HUDEP-2 (cell line): ENCODE results near the gene PBX2.
"Not testable (repeated sequence)": the region's sequence is repeated elsewhere in the genome, so short reads cannot be mapped to it uniquely, and the experiment has no call there.

Experiments
- DNase-seq, 76 experiments: peaks; one replicate each; lab custom pipeline; 2025; ENCODE audit not compliant: unreplicated experiment in 76 of 76; lab: John Stamatoyannopoulos, UW

PBX2 gene

GRCh38 chr6:32190054-32190851, at the start of gene PBX2:
TSS of gene PBX2 (minus strand) at chr6:32190202. CDS start at chr6:32189915, 287 bp downstream.
- DNase-seq: peak in 72 of 76 experiments; percentile 50 to 97 (median 88)

- DNase-seq: no peak
Observed at GRCh38 chr6:32239462-32239861, 49.5 kb upstream of the PBX2 start.

DNA sequence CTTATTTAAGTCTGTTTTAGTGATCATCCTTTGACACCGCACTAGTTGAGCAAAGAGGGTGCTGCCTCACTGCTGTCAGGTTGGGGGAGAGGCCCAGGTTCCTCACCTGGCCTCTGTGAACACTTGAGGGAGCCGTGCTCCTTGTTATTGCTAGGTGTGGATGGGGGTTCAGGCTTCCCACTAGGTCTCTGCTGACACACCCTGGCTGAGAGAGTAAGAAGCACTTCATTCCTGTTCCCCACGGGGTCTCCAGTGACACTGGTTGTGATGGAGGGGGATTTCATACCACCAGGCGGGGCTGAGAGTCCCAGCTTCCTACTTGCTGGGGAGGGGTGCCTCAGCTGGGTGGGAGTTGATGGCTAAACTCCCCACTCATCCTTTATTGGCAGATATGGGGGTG, 44.9 kb upstream of the PBX2 start:
- DNase-seq: peak in 3 of 76 experiments; percentile 9 to 12 (median 11)

DNA sequence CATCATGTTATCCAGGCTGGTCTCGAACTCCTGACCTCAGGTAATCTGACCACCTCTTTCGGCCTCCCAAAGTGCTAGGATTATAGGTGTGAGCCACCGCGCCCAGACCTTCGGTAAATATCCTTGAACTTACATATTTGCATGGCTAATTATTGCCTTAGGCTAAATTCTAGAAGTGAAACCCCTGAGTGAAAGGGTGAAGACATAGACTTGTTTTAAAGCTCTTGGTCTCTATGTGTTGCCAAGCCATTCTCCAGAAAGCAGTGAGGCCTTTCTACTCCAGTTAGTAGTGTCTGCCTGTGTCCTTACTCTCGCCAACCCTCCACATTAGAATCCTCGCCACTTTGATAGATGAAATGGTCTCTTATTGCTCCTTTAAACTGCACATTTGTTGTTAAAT, 36.4 kb upstream of the PBX2 start:
- no peak for DNase-seq

DNA sequence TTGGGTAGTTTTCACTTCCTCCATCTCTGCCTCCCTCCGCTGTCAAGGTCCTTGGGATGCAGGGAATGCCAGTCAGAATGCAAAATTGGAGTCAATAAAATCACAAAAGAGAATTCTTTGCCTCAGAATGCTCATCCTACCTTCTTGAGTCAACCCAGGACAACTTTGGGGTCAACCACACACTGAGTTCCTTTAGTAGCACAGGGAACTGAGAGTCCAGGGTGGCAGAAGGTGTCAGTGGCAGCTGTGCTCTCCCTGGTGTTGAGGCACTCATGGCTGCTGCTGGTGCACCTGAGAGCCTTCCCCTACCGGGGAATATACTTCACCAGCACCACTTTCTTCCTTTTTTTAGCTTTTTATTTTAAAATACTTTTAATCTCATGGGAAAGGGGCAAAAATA, 34.7 kb upstream of the PBX2 start:
- no peak for DNase-seq

- DNase-seq: no peak
Observed at GRCh38 chr6:32223258-32224235, 33.5 kb upstream of the PBX2 start, which contains the start of gene NOTCH4. TSS of gene NOTCH4 (minus strand) at chr6:32224067. CDS start at chr6:32223928, 139 bp downstream.

DNA sequence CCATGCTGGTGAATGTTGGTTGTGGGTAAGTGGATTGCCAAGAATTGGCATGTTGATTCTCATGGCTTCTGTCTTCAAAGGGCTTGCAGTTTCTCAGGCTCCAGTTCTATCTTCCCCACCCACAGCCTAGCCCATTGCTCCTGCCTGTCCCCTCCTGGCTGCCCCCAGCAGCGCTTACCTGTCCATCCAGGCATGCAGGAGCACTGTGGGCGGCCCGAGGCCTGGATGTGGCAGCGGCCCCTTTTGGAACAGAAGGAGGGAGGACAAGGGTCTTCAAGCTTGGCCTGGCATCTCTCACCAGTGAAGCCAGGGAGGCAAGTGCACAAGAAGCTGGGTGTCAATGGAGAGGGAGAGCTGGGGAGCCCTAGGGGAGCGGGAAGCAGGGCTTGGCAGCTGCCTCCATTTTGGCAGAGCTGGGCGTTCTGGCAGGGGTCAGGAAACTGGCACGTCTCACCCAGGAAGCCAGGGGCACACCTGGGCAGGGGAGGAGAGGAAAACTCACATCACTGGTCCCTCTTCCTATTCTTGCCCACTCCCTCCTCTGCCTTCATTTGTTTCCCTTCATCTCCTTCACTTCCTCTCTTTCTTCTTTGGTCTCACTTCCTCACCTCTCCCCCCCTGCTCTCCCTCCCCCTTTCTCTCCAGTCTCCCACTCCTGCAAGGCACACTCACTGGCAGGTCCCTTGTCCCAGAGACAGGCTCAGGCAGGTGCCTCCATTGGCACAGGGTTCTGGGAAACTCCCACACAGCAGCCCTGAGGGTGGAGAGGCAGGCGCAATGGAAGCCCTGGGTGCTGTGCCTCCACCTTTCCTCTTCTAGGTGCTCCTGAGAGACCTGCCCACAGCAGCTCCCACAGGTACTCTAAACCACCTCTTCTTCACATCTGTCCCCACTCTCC, 32.6 kb upstream of the PBX2 start:
- DNase-seq: no peak

DNA sequence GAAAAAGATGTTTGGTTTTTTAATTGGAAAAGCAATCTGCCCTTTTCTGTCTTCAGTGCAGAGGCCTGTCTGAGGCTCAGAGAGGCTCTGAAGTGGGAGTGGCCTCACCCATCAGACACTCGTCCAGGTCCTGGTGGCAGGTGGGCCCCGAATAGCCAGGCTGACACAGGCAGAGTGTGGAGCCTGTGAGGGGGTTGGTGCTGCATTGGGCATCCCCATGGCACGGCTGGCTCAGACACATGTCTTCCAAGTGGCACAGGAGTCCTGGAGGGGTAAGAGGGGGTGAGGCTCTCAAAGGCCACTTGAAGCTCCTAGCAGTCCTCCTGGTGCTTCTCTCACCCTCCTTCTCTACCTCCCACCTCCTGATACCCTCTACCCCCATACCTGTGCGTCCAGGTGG, 30.0 kb upstream of the PBX2 start:
- no peak for DNase-seq

DNA sequence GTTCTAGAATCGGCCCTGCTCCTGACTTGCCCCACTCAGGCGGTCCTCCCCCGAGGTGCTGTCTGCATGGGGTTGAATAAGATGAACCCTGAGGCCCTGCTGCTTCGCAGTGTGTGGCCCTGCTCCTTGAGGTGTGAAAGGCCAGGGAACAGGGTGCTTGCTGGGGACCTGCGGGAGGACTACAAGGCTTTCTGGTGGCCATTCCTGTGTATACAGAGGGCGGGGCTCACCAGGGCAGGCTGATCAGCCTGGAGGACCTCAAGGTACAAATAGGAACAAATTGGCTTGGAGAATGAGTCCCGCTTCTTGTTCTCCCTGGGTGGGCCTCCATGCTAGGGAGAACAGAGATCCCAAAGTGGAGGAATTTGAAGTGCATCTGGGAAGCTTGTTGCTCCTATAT, 28.2 kb upstream of the PBX2 start:
- peak in 1 of 76 experiments; percentile 5 for DNase-seq

- DNase-seq: no peak
Observed at GRCh38 chr6:32216998-32217397, 27.0 kb upstream of the PBX2 start.

DNA sequence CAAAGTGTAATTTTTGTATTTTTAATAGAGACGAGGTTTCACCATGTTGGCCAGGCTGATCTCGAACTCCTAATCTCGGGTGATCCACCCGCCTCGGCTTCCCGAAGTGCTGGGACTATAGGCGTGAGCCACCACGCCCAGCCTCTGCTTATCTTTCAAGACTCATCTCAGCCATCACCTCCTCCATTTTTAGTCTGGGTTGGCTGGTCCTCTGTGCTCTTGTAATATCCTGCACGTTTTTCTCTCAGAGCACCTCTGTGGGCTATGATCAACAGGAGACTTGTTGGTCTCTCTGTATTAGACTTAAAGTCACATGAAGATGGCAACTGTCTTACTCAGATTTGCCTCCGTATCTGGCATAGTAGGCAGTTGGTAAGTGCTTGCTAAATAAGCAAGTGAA, 26.3 kb upstream of the PBX2 start:
- DNase-seq: peak in 33 of 76 experiments; percentile 8 to 66 (median 25)

DNA sequence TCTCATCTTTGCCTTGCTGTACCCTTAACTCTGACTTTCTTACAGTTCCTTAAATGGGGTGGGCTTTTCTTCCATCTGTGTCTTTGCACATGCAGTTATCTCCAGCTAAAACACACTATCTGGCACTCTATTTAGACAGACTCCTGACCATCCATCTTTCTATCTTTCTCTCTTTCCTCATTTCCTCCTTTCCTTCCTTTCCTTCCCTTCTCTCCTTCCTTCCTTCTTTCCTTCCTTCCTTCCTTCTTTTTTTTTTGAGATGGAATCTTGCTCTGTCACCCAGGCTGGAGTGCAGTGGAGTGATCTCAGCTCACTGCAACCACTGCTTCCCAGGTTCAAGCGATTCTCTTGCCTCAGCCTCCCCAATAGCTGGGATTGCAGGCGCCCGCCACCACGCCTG, 25.6 kb upstream of the PBX2 start:
- no peak for DNase-seq

- DNase-seq: no peak
Observed at GRCh38 chr6:32214126-32214525, 24.1 kb upstream of the PBX2 start.

DNA sequence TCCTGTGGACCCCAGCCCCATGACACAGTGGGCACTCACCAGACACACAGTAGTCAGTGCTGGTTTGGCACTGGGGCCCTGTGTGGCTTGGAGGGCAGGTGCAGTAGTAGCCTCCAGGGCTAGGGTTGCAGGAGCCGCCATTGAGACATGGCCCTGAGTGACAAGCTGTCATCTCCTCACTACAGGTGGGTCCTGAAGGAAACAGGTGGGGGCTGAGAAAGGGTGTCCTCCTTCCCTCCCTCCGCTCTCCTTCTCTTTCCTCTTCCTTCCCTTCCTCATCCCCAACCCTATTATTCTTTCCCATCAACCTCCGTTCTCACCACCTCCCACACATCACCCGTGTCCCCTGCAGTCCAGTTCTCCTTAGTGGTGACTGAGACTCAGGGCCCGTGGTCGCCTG, 23.6 kb upstream of the PBX2 start:
- DNase-seq: no peak

DNA sequence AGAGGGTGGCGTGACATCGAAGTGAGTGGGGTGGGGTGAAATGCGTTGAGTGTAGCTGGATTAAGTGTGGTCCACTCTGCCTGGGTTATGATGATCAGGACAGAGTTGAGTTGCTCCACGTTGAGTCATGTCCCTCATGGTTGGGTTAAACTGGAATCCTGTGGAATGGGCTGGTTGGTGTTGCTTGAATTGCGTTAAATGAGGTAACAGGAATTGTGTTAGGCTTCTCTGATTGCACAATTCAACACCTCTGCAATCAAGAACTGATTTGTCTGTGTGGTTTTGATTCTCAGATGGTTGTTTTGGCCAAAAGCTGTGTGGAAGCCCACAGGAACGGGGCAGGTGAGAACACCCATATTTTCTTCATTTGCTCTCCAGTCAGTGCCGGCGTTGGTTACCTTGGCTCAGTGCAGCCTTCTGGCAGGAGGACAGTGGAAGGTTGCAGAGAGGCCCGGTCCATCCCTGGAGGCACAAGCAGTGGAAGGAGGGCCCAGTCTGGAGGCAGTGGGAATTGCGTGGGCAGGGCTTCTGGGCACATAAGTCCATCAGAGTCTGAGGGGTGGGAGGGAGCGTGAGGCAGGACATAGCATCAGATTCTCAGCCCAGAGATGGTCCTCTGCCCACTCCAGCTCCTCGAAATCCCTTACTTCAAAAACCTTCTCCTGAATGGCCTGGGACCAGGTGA, 22.2 kb upstream of the PBX2 start:
- no peak for DNase-seq

GRCh38 chr6:32211432-32211831, 21.4 kb upstream of the PBX2 start:
- not testable (repeated sequence) for DNase-seq

GRCh38 chr6:32210191-32210601, 20.2 kb upstream of the PBX2 start:
- no peak for DNase-seq

DNA sequence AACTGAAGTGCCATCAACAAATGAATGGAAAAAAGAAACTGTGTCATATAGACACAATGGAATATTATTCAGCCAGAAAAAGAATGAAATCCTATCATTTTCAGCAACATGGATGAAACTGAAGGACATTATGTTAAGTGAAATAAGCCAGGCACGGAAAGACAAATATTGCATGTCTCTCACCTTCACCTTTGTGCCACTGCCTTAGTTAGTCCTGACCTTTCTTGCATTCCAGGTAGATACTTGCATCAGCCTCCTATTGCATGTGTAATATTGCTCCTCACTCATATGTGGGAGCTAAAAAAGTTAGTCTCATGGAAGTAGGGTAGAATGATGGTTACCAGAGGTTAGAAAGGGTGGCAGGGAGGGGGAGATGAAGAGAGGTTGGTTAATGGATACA, 19.0 kb upstream of the PBX2 start:
- no peak for DNase-seq

GRCh38 chr6:32204268-32204715, 14.3 kb upstream of the PBX2 start:
- no peak for DNase-seq
